Hypothalamus (tissue), 51 donors: Measurements from ENCODE around the gene CREBBP.

Source experiments
- DNase-seq, 51 donors: peaks; one replicate each; lab custom pipeline; 2025; lab: John Stamatoyannopoulos, UW

Gene CREBBP

GRCh38 chr16:3829631-3830536, 50.6 kb downstream of the CREBBP start:
- no peak for DNase-seq

- DNase-seq, result no peak
These were observed 54.6 kb downstream of the CREBBP start for GRCh38 chr16:3825940-3826339.

- DNase-seq, result no peak
These were observed 55.4 kb downstream of the CREBBP start for GRCh38 chr16:3825103-3825502.

GRCh38 chr16:3824121-3824795, 56.3 kb downstream of the CREBBP start:
- peak in 4 of 51 donors; percentile 3 to 22 (median 10) for DNase-seq

- no peak for DNase-seq
These were observed 57.1 kb downstream of the CREBBP start for GRCh38 chr16:3823427-3823826.

- DNase-seq, result no peak
These were observed 58.0 kb downstream of the CREBBP start for GRCh38 chr16:3822366-3823045.

- peak in 1 of 51 donors; percentile 4 for DNase-seq
These were observed 59.3 kb downstream of the CREBBP start for GRCh38 chr16:3821184-3821583.

- DNase-seq, result peak in 1 of 51 donors; percentile 4
These were observed 60.5 kb downstream of the CREBBP start for GRCh38 chr16:3819746-3820724.

- DNase-seq, result no peak
These were observed 61.4 kb downstream of the CREBBP start for GRCh38 chr16:3819175-3819527.

GRCh38 chr16:3816326-3816725, 64.2 kb downstream of the CREBBP start:
- no peak for DNase-seq

- no peak for DNase-seq
These were observed 65.8 kb downstream of the CREBBP start for GRCh38 chr16:3814755-3815154.

GRCh38 chr16:3812469-3813172, 67.9 kb downstream of the CREBBP start:
- DNase-seq, result no peak

- DNase-seq, result no peak
These were observed 69.7 kb downstream of the CREBBP start for GRCh38 chr16:3810818-3811217.

- DNase-seq, result no peak
These were observed 70.3 kb downstream of the CREBBP start for GRCh38 chr16:3810198-3810664.

GRCh38 chr16:3808308-3809063, 72.0 kb downstream of the CREBBP start:
- no peak for DNase-seq

- DNase-seq, result no peak
These were observed 72.9 kb downstream of the CREBBP start for GRCh38 chr16:3807425-3808123.

- no peak for DNase-seq
These were observed 76.0 kb downstream of the CREBBP start for GRCh38 chr16:3804426-3805016.
